Kidney (tissue), 14 donors: ENCODE data around the gene SLC35F1. TPM values are rescaled to one million over a fixed set of nuclear protein-coding genes. Genes with fewer than 3 reads are reported as not detected.

Experiments
- DNase-seq, 5 donors: peaks; one replicate each; pipeline ENCODE4 v3.0.0-alpha.2; 2013 to 2020
- FAIRE-seq: peaks from 2 replicates; lab custom pipeline; 2012; peaks lifted over from hg19 to GRCh38; lab: Jason Lieb, UNC
- H3K27ac ChIP-seq, 2 donors: one replicate each; pipeline ENCODE4 v1.7.0; 2013; ENCODE audit warnings: low read depth in 2 of 2, low read length in 2 of 2, inconsistent platforms in 1 of 2
- H3K27me3 ChIP-seq: one replicate; pipeline ENCODE4 v1.7.1; 2013; ENCODE audit warnings: low read length, inconsistent platforms; ENCODE audit not compliant: control insufficient read depth, insufficient read depth
- H3K36me3 ChIP-seq, 3 donors: one replicate each; pipeline versions ENCODE4 v1.7.0 to v1.7.1; 2013; ENCODE audit warnings: low read length in 3 of 3, control low read depth in 1 of 3, inconsistent platforms in 1 of 3; ENCODE audit not compliant: insufficient read depth in 3 of 3, control insufficient read depth in 2 of 3
- H3K4me1 ChIP-seq, 3 donors: one replicate each; pipeline versions ENCODE4 v1.7.0 to v1.7.1; 2013; ENCODE audit warnings: low read length in 3 of 3, inconsistent platforms in 1 of 3, low read depth in 1 of 3; ENCODE audit not compliant: control insufficient read depth in 2 of 3, insufficient read depth in 2 of 3
- H3K4me3 ChIP-seq, 3 donors: one replicate each; pipeline versions ENCODE4 v1.7.0 to v1.8.1; 2013; ENCODE audit warnings: low read length in 3 of 3, control low read depth in 1 of 3, inconsistent platforms in 1 of 3
- H3K9ac ChIP-seq, 3 donors: one replicate each; pipeline versions ENCODE4 v1.7.0 to v1.7.1; 2013; ENCODE audit warnings: low read length in 3 of 3, control low read depth in 1 of 3, inconsistent platforms in 1 of 3
- H3K9me3 ChIP-seq, 3 donors: one replicate each; pipeline versions ENCODE4 v1.7.0 to v1.7.1; 2013; ENCODE audit warnings: low read length in 3 of 3, control low read depth in 1 of 3, inconsistent platforms in 1 of 3; ENCODE audit not compliant: control insufficient read depth in 2 of 3, insufficient read depth in 1 of 3
- intact Hi-C: fragments of 100-400 bp; cut with DNase I; formaldehyde crosslinking; loops from one replicate; pipeline ENCODE4 v1.11.1; 2022
- polyA plus RNA-seq: library from polyadenylated mRNA; stranded (reverse); fragments of 350-450 nt; fragmentation: Illumina TruSeq; extraction: RNeasy Lipid Tissue Mini Kit (QIAGEN cat#74804); gene quantifications from one replicate; pipeline ENCODE4 v1.2.3, GENCODE V29; 2014; ENCODE audit warnings: low read depth, low replicate concordance; ENCODE audit not compliant: insufficient read depth
- total RNA-seq: library from RNA; stranded (reverse); fragmentation: NEBNext Ultra II Directional; extraction: Animal tissue kit (Norgen Biotek cat#: 25700); gene quantifications from one replicate; pipeline ENCODE4 v1.2.1, GENCODE V29; 2021
- TF ChIP-seq, protein P1 (sequence below): IDR thresholded peaks from 3 replicates; pipeline ENCODE4 v1.5.1; 2012; ENCODE audit warnings: mild to moderate bottlenecking, moderate library complexity, borderline replicate concordance; ENCODE audit not compliant: insufficient read depth; ENCODE audit errors: extremely low read depth
- donor health status: control.
- donor health status: control.
- donor health status: control.
- donor health status: control.
- donor health status: control.
- donor health status: DM: yes; HTN: yes; CAD: no.
- donor health status: Normal renal cell carcinoma (clear cell type).

The SLC35F1 gene
- total and polyA plus RNA-seq, 2 donors from 2014 or later, result 0.28 to 0.63 TPM

DNA sequence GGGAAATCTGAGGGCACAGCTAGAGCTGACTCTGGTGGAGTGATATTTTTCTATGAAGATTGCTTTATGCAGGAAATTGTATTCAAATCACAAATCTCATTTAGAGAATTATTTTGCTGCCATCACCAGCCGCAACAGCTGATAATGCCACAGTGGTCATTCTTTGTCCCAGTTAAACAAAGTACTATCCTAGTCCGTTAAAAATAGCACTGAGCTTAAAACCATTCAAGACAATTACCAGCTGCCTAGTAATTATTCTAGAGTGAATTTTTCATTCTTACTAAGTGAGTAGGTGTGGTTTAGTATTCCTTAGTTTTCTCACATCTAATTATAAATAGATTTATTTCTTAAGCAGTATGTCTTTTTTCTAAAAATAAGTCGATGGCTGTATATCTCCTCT is 190.5 kb downstream of the SLC35F1 start:
- no peaks in the 10 kb centered on the region for H3K27me3 ChIP-seq
- intact Hi-C loops, result no loop called here
- no peak overlapping the region for H3K9ac ChIP-seq
- DNase-seq, result no peak
- TF ChIP-seq, protein P1, sequence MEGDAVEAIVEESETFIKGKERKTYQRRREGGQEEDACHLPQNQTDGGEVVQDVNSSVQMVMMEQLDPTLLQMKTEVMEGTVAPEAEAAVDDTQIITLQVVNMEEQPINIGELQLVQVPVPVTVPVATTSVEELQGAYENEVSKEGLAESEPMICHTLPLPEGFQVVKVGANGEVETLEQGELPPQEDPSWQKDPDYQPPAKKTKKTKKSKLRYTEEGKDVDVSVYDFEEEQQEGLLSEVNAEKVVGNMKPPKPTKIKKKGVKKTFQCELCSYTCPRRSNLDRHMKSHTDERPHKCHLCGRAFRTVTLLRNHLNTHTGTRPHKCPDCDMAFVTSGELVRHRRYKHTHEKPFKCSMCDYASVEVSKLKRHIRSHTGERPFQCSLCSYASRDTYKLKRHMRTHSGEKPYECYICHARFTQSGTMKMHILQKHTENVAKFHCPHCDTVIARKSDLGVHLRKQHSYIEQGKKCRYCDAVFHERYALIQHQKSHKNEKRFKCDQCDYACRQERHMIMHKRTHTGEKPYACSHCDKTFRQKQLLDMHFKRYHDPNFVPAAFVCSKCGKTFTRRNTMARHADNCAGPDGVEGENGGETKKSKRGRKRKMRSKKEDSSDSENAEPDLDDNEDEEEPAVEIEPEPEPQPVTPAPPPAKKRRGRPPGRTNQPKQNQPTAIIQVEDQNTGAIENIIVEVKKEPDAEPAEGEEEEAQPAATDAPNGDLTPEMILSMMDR, result no peak
- no peak for FAIRE-seq
- H3K9me3 ChIP-seq, result no peaks in the 10 kb centered on the region
- H3K36me3 ChIP-seq, result no peaks in the 10 kb centered on the region
- H3K27ac ChIP-seq, result no peak overlapping the region
- peaks cover 0 to 4% (median 0%) of the 10 kb centered on the region in 3 donors for H3K4me1 ChIP-seq
- no peak overlapping the region for H3K4me3 ChIP-seq

- H3K9ac ChIP-seq, result no peak overlapping the region
- H3K27ac ChIP-seq, result no peak overlapping the region
Measured at GRCh38 chr6:118100717-118101116, 193.7 kb downstream of the SLC35F1 start.

DNA sequence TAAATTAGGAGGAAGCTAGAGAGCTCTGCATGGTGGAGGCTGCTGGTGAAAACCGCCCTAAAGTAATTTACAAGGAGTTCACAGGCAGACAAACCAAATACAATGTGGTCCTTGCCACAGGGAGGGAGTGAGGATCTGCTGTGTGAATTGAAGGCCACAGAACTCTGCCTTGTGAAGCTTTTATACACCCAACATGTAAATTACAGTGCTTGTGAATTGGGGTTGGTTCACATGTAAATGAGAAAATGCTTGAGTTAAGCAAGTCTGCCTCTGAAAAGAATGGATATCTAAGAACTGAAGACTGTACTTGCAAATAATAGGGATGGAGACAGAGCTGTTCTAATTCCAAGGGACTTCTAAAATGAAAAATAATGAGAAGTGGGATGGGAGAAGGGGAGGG is 194.2 kb downstream of the SLC35F1 start:
- no peak overlapping the region for H3K4me3 ChIP-seq
- no peaks in the 10 kb centered on the region for H3K9me3 ChIP-seq
- H3K9ac ChIP-seq, result no peak overlapping the region
- H3K27ac ChIP-seq, result no peak overlapping the region
- no peaks in the 10 kb centered on the region for H3K36me3 ChIP-seq
- no peak for FAIRE-seq
- DNase-seq, result peak in 1 of 5 donors; percentile 9
- H3K4me1 ChIP-seq, result peaks cover 0 to 4% (median 0%) of the 10 kb centered on the region in 3 donors
- intact Hi-C loops, result no loop called here
- H3K27me3 ChIP-seq, result no peaks in the 10 kb centered on the region
- TF ChIP-seq, protein P1, result no peak

More at GRCh38 chr6:118100717-118101116, 193.7 kb downstream of the SLC35F1 start:
- Histone ChIP-seq H3K4me1 (peaks cover 0 to 4% (median 0%) of the 10 kb centered on the region in 3 donors), H3K36me3 (no peaks in the 10 kb centered on the region), H3K27me3 (no peaks in the 10 kb centered on the region), H3K4me3 (no peak overlapping the region), H3K9me3 (no peaks in the 10 kb centered on the region)
- intact Hi-C loops, result no loop called here
- FAIRE-seq (no peak), DNase-seq (peak in 1 of 5 donors; percentile 20)
- TF ChIP-seq, protein P1, result no peak
